Stimulated activated CD4-positive, alpha-beta T cell treated with anti-CD3 and anti-CD28 coated beads, Interleukin-12 subunit alpha, Interleukin-12 subunit beta, amount 100 ng/mL, for 24 hours (primary cell): Measurements from ENCODE around the gene FOXP2.
"Not testable (repeated sequence)": the region's sequence is repeated elsewhere in the genome, so short reads cannot be mapped to it uniquely, and the experiment has no call there.

ENCODE experiments used
- DNase-seq, 2 experiments: peaks; one replicate each; pipeline ENCODE4 v3.0.0-alpha.2; 2020; ENCODE audit warnings: low read depth in 2 of 2

The FOXP2 gene

DNA sequence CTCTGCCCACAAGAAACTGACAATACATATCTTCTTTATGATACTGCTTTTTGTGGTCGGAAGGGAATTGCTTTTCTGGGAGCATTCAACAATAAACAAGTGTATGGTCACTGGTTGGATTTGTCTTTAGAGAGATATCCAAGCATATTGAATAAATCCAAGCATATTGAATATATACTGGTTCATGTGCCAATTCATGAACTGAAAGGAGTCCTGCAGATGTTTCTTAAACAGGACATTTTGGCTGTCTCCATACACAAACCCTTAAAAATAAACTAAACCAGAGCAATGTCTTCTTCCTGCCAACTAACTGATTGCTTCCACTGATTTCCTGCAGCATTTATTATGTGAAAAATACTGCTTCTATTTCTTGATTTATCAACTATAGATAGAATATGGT is 173.9 kb downstream of the FOXP2 start:
- no peak for DNase-seq

- DNase-seq, result no peak
Observed at GRCh38 chr7:114589436-114589835, 174.8 kb downstream of the FOXP2 start.

DNA sequence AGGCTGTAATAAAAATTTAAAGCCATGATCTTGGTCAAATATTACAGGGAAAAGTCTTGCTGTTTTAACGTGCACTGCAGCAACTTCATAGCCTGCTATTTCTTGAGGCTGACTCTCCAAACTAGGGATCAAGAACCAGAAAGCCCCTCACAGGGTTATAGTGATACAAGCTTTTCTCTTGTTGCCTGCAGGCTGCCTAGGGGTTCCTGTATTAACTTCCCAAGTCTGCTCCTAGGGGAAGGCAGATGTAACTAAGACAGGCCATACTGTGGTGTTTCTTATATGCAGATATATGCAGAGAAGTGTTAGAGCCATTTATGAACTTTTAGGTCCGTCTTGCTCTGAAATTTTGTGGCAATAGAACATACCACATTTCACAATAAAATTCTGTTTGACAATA is 175.7 kb downstream of the FOXP2 start:
- DNase-seq, result no peak

DNA sequence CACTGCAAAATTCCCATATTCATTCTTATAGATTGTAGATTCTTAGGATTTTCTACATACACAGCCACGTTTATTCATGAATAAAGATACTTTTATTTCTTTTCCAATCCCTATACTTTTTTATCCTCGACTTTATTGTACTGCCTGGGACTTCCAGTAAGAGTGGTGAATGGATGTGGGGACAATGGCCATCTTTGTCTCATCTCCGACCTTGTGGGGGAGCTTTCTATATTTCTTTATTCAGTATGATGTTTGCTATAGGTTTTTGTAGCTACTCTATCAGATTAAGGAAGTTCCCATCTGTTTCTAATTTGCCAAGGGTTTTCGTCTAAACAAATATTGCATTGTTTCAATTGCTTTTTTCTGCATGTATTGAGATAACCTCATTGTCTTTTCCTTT is 184.3 kb downstream of the FOXP2 start:
- DNase-seq, result no peak

- no peak for DNase-seq
Observed at GRCh38 chr7:114606100-114606499, 191.5 kb downstream of the FOXP2 start.

- not testable (repeated sequence) for DNase-seq
Observed at GRCh38 chr7:114608822-114609221, 194.2 kb downstream of the FOXP2 start.

DNA sequence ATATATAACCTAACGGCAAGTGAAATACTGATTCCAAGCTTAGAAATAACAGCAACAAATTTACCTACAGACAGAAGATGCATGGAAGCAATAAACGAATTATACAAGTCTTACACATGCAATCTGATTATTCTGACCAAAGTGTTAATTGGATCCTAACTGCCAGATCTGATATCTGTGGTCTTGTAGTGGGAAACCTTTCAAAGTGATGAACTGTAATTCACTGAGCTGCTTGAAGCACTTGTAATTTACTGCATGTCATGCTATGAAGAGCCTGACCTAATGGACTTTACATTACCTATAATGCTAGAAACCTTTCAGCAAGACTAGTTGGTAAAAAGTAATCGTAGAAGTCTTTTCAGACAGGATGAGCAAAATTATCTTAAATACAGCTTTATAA is 205.6 kb downstream of the FOXP2 start:
- no peak for DNase-seq

DNA sequence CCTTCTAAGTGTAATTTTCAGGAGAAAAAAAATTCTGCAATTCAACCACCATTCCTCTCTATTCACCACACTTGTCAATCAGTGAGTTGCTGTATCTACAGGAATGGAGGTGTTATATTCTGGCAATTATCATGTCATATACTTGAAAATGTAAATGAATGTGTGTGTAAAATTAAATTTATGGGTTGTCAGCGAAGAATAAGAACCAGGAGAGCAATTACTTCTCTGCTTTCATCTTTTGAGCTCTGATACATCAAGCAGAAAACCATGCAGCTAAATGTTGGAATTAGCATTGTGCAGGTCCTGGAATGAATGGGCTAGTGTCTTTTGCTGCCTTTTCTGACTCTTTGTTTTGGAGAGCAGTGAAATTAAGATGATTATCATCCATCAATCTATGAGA is 207.6 kb downstream of the FOXP2 start:
- DNase-seq, result no peak

- no peak for DNase-seq
Observed at GRCh38 chr7:114623146-114623545, 208.5 kb downstream of the FOXP2 start.

DNA sequence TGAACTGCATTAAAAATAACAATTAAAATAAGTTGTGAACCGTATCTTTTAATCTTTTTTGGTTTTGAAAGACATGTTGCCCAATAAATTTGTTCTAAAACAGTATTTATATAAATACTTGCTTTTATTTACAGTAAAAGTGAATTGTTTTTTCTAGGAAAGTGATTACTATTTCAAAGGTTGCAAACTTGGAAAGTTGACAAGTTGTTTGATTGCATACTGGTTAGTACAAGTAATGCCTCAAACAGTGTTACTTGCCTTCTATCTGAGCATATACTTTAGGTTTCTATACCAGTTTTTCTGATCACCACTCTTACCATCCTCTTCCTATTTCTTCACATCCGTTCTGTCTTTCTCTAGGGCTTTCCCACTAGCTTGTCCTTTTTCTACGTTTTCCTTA is 212.6 kb downstream of the FOXP2 start:
- no peak for DNase-seq

GRCh38 chr7:114628362-114628761 is 213.7 kb downstream of the FOXP2 start:
- DNase-seq, result no peak

- DNase-seq, result no peak
Observed at GRCh38 chr7:114629762-114630161, 215.1 kb downstream of the FOXP2 start.

- no peak for DNase-seq
Observed at GRCh38 chr7:114630201-114630990, 215.8 kb downstream of the FOXP2 start.

GRCh38 chr7:114631249-114631822 is 216.7 kb downstream of the FOXP2 start:
- DNase-seq, result no peak

DNA sequence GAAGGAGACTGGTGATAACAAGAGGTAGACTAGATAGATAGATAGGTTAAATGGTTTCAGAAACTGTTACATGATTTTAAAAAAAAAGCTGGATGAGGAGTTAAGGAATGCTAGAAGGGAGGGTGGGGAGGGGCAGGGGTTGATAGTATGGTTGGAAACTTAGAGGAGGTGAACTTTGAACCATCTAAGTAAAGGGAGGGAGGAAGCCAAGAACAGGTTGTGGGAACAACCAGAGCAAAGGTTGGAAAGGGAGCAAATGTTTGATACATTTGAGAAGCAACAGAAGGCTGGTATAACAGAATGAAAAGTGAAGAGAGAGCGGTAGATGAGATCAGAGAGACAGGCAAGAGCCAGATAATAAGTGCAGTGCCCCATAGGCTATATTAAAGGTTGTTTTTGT is 224.8 kb downstream of the FOXP2 start:
- DNase-seq, result no peak

- DNase-seq, result no peak
Observed at GRCh38 chr7:114644455-114644854, 229.8 kb downstream of the FOXP2 start.

DNA sequence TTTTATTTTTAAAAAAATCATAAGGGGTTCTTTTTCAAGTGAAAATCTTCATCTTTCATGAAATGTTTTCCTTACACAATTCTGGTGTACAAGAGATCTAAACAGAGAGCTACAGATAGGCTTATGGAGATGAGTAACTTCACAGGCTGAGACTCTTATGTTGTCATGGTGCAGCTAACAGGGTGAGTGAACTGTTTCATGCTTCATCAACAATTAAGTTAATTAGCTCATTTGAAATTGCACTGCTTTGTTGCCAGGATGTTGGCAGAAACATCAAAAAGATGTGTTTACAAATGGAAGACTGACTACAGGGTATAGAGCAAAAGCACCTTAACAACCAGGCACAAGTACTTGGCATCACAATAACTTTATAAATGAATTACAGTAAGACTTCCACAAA is 230.8 kb downstream of the FOXP2 start:
- no peak for DNase-seq

- no peak for DNase-seq
Observed at GRCh38 chr7:114647518-114647917, 232.9 kb downstream of the FOXP2 start.

DNA sequence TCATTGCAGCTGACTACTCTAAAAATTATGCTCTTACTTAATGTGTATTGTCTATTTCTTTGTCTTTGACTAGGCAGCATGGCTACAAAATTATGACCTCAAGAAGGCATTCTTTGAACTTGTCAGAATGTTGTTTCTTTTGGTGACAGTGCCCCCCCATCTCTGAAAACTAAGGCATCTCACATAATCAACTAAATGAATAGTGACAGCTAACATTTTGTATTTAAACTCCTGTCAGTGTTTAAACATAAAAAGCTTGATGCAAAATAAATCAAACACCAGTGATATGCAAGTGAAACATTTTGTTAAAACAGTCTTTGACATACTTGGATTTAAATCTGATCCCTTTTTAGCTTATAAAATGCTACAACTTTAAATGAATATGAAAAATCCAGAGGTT is 233.5 kb downstream of the FOXP2 start:
- DNase-seq, result no peak

GRCh38 chr7:114648680-114649079 is 234.1 kb downstream of the FOXP2 start:
- no peak for DNase-seq

- no peak for DNase-seq
Observed at GRCh38 chr7:114649689-114650088, 235.1 kb downstream of the FOXP2 start.

GRCh38 chr7:114650491-114650890 is 235.9 kb downstream of the FOXP2 start:
- DNase-seq, result no peak

DNA sequence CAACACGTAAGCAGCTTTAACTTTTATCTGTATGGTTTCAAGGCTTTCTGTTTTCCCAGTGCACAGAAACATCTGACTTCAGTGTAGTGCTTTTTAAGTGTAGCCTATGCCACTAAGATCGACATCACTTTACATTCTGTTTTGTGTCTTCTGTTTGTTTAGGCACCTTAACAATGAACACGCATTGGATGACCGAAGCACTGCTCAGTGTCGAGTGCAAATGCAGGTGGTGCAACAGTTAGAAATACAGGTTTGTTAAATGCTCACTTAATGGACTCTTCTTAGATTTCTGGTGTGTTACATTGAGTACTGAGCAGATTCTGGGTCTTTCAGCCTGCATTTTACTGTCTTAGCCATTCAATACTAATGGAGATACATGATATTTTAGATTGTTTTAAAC is 237.4 kb downstream of the FOXP2 start:
- DNase-seq, result no peak
